Body of pancreas (tissue), 4 donors: Measurements from ENCODE around the gene ELAC2. TPM values are rescaled to one million over a fixed set of nuclear protein-coding genes. Genes with fewer than 3 reads are reported as not detected.

Source experiments
- ATAC-seq: fragments of 150-250 bp; one replicate; pipeline ENCODE4 v1.9.1; 2016
- DNase-seq, 4 donors: peaks; one replicate each; pipeline ENCODE4 v3.0.0-alpha.2; 2019
- H3K27ac ChIP-seq, 4 donors: fragments of 200-600 bp; sonication (generic); 1 replicate in 3 of 4; 2 replicates in 1 of 4; pipeline versions ENCODE4 v1.5.1 to v1.6.1; 2016 to 2019; ENCODE audit warnings: mild to moderate bottlenecking in 1 of 4, mixed read lengths in 1 of 4, moderate library complexity in 1 of 4
- H3K27me3 ChIP-seq, 2 donors: fragments of 200-600 bp; sonication (generic); one replicate each; pipeline ENCODE4 v1.6.0; 2016; ENCODE audit warnings: mild to moderate bottlenecking in 1 of 2
- H3K36me3 ChIP-seq, 2 donors: fragments of 200-600 bp; sonication (generic); replicated peaks in 1 of 2; 2 replicates each; pipeline ENCODE4 v1.5.1; 2016; ENCODE audit warnings: low read depth in 2 of 2; ENCODE audit not compliant: insufficient read depth in 1 of 2
- H3K4me1 ChIP-seq: fragments of 200-600 bp; sonication (generic); one replicate; pipeline ENCODE4 v1.6.0; 2016
- H3K4me3 ChIP-seq, 2 donors: fragments of 200-600 bp; sonication (generic); 1 replicate in 1 of 2; 2 replicates in 1 of 2; pipeline ENCODE4 v1.5.1; 2016 to 2019
- H3K9me3 ChIP-seq, 3 donors: fragments of 200-600 bp; sonication (generic); 1 replicate in 2 of 3; 2 replicates in 1 of 3; pipeline ENCODE4 v1.5.1; 2016
- CTCF ChIP-seq, 7 experiments: fragments of 450-650 bp in 4 of 7; fragments of 200-600 bp in 3 of 7; sonication (generic) in 3 of 7; IDR thresholded peaks; one replicate each; pipeline ENCODE4 v1.5.1; 2016 to 2019; ENCODE audit warnings: antibody characterized with exemption in 7 of 7
- POLR2A ChIP-seq, 3 donors: fragments of 450-650 bp; IDR thresholded peaks; one replicate each; pipeline ENCODE4 v1.6.1; 2016; ENCODE audit warnings: antibody characterized with exemption in 3 of 3, mild to moderate bottlenecking in 2 of 3
- WGBS, 2 donors: methylation state at CpG; one replicate each; pipeline ENCODE4 v1.1.5; 2017; 5-methylcytosine and 5-hydroxymethylcytosine counted together
- intact Hi-C: fragments of 100-400 bp; cut with DNase I; formaldehyde crosslinking; loops from one replicate; pipeline ENCODE4 v1.15.1; 2023
- total RNA-seq, 2 donors: library from RNA; depleted of rRNA; stranded (reverse); fragments of >200 nt; gene quantifications; one replicate each; pipeline ENCODE4 v1.1.0, GENCODE V29; 2016

The ELAC2 gene
- total RNA-seq, 2 donors from 2014 or later, result 31.6 to 52.1 TPM

- H3K4me3 ChIP-seq, result no peak overlapping the region
- TF ChIP-seq CTCF (IDR thresholded peaks at IDR 0.05) (no peak), POLR2A (IDR thresholded peaks at IDR 0.05) (no peak)
- intact Hi-C loops, result no loop called here
- DNase-seq (peak in 1 of 4 donors; percentile 30), ATAC-seq (no peak)
- no peaks in the 10 kb centered on the region for H3K27me3 ChIP-seq
- no peak overlapping the region for H3K27ac ChIP-seq
- WGBS, 2 donors, result 80 to 88% methylated on average over 25 of the region's 25 CpGs
- H3K4me1 ChIP-seq, result no peaks in the 10 kb centered on the region
- no peaks in the 10 kb centered on the region for H3K9me3 ChIP-seq
- H3K36me3 ChIP-seq, result peaks cover 21 to 37% of the 10 kb centered on the region in 2 donors
These were observed 27.6 kb downstream of the ELAC2 start for GRCh38 chr17:12990041-12990808.

GRCh38 chr17:12987120-12987519 lies 30.7 kb downstream of the ELAC2 start:
- peaks cover 15% of the 10 kb centered on the region for H3K4me1 ChIP-seq
- no peak overlapping the region for H3K4me3 ChIP-seq
- WGBS, 2 donors, result 72 to 73% methylated on average over 12 of the region's 12 CpGs
- no peak for ATAC-seq
- no peak overlapping the region for H3K27ac ChIP-seq
- H3K27me3 ChIP-seq, result no peaks in the 10 kb centered on the region
- no peaks in the 10 kb centered on the region for H3K9me3 ChIP-seq
- intact Hi-C loops, result no loop called here
- H3K36me3 ChIP-seq, result peaks cover 0 to 7% of the 10 kb centered on the region in 2 donors
- no peak for TF ChIP-seq POLR2A (IDR thresholded peaks at IDR 0.05)
- no peak for TF ChIP-seq CTCF (IDR thresholded peaks at IDR 0.05)
- no peak for DNase-seq

GRCh38 chr17:12985431-12986293 lies 32.2 kb downstream of the ELAC2 start:
- H3K27ac ChIP-seq, result no peak overlapping the region
- peak; percentile 10 for ATAC-seq
- no peaks in the 10 kb centered on the region for H3K9me3 ChIP-seq
- no peak overlapping the region for H3K4me3 ChIP-seq
- peaks cover 0 to 4% of the 10 kb centered on the region in 2 donors for H3K36me3 ChIP-seq
- 67 to 72% methylated on average over 14 of the region's 14 CpGs for WGBS, 2 donors
- TF ChIP-seq POLR2A (IDR thresholded peaks at IDR 0.05) (no peak), CTCF (IDR thresholded peaks at IDR 0.05) (no peak)
- peaks cover 15% of the 10 kb centered on the region for H3K4me1 ChIP-seq
- no peak for DNase-seq
- intact Hi-C loops, result no loop called here
- H3K27me3 ChIP-seq, result no peaks in the 10 kb centered on the region

GRCh38 chr17:12983991-12984884 lies 33.6 kb downstream of the ELAC2 start:
- DNase-seq (peak in 3 of 4 donors; percentile 35 to 64 (median 45)), ATAC-seq (peak; percentile 55)
- peaks cover 15% of the 10 kb centered on the region for H3K4me1 ChIP-seq
- H3K27ac ChIP-seq, result peak overlapping the region in 3 of 4 donors; percentile 1 to 36 (median 23)
- WGBS, 2 donors, result 66 to 70% methylated on average over 21 of the region's 21 CpGs
- H3K9me3 ChIP-seq, result no peaks in the 10 kb centered on the region
- H3K36me3 ChIP-seq, result no peaks in the 10 kb centered on the region
- no peak for TF ChIP-seq CTCF (IDR thresholded peaks at IDR 0.05)
- TF ChIP-seq POLR2A (IDR thresholded peaks at IDR 0.05), result no peak
- no peak overlapping the region for H3K4me3 ChIP-seq
- intact Hi-C loops, result no loop called here
- H3K27me3 ChIP-seq, result no peaks in the 10 kb centered on the region
